Stimulated activated naive CD4-positive, alpha-beta T cell (primary cell): ENCODE results near the gene RABGAP1L.
"Not testable (repeated sequence)": the region's sequence is repeated elsewhere in the genome, so short reads cannot be mapped to it uniquely, and the experiment has no call there.

ENCODE experiments used
- DNase-seq, 6 experiments: peaks; one replicate each; lab custom pipeline; 2025; lab: John Stamatoyannopoulos, UW

Gene RABGAP1L

GRCh38 chr1:174238845-174239501, 79.7 kb downstream of the RABGAP1L start:
- not testable (repeated sequence) for DNase-seq

- DNase-seq: no peak
Observed at GRCh38 chr1:174239541-174239940, 80.2 kb downstream of the RABGAP1L start.

- DNase-seq: no peak
Observed at GRCh38 chr1:174242856-174243255, 83.5 kb downstream of the RABGAP1L start.

GRCh38 chr1:174243451-174244000, 84.2 kb downstream of the RABGAP1L start:
- no peak for DNase-seq

GRCh38 chr1:174244017-174244416, 84.7 kb downstream of the RABGAP1L start:
- no peak for DNase-seq

- DNase-seq: no peak
Observed at GRCh38 chr1:174247472-174247871, 88.2 kb downstream of the RABGAP1L start.

- no peak for DNase-seq
Observed at GRCh38 chr1:174248041-174248440, 88.7 kb downstream of the RABGAP1L start.

- not testable (repeated sequence) for DNase-seq
Observed at GRCh38 chr1:174256386-174256785, 97.1 kb downstream of the RABGAP1L start.

GRCh38 chr1:174258148-174258550, 98.8 kb downstream of the RABGAP1L start:
- DNase-seq: peak in 3 of 6 experiments; percentile 8 to 40 (median 30)

- peak in 2 of 6 experiments; percentile 6 to 16 for DNase-seq
Observed at GRCh38 chr1:174262349-174263241, 103.3 kb downstream of the RABGAP1L start.

GRCh38 chr1:174265282-174265681, 106.0 kb downstream of the RABGAP1L start:
- no peak for DNase-seq

- no peak for DNase-seq
Observed at GRCh38 chr1:174266476-174266875, 107.2 kb downstream of the RABGAP1L start.

GRCh38 chr1:174266991-174267612, 107.8 kb downstream of the RABGAP1L start:
- DNase-seq: no peak

- no peak for DNase-seq
Observed at GRCh38 chr1:174269989-174270651, 110.8 kb downstream of the RABGAP1L start.

GRCh38 chr1:174273190-174273589, 113.9 kb downstream of the RABGAP1L start:
- no peak for DNase-seq

- no peak for DNase-seq
Observed at GRCh38 chr1:174273776-174274175, 114.5 kb downstream of the RABGAP1L start.

- no peak for DNase-seq
Observed at GRCh38 chr1:174274452-174274851, 115.1 kb downstream of the RABGAP1L start.

- DNase-seq: no peak
Observed at GRCh38 chr1:174274884-174275283, 115.6 kb downstream of the RABGAP1L start.

- no peak for DNase-seq
Observed at GRCh38 chr1:174276087-174276486, 116.8 kb downstream of the RABGAP1L start.

GRCh38 chr1:174284052-174284451, 124.7 kb downstream of the RABGAP1L start:
- no peak for DNase-seq

GRCh38 chr1:174286042-174286441, 126.7 kb downstream of the RABGAP1L start:
- DNase-seq: no peak
